ENCODE measurements around the gene CDH13.

The CDH13 gene

GRCh38 chr16:83070416-83071209 lies 443.8 kb downstream of the CDH13 start:
- CTCF ChIA-PET: no interaction called here

GRCh38 chr16:83075956-83076355 lies 449.2 kb downstream of the CDH13 start:
- CTCF ChIA-PET: interaction anchor here (1.1 kb wide), 1 partner anchor 14 kb away, joined by 3 read pairs; no protein-coding TSS in a partner anchor
- TF ChIP-seq CTCF (IDR thresholded peaks at IDR 0.05; ENCODE audit: control extremely low read depth, extremely low read depth, low read depth, missing control alignments): no peak
- DNase-seq (ENCODE audit: extremely low spot score): no peak
- POLR2A ChIA-PET: no interaction called here

More at GRCh38 chr16:83070416-83071209, 443.8 kb downstream of the CDH13 start:
- DNase-seq (ENCODE audit: extremely low spot score): no peak
- no peak for TF ChIP-seq CTCF (IDR thresholded peaks at IDR 0.05; ENCODE audit: control extremely low read depth, extremely low read depth, low read depth, missing control alignments)
- POLR2A ChIA-PET: no interaction called here

- POLR2A ChIA-PET: no interaction called here
- no peak for DNase-seq (ENCODE audit: extremely low spot score)
- TF ChIP-seq CTCF (IDR thresholded peaks at IDR 0.05; ENCODE audit: control extremely low read depth, extremely low read depth, low read depth, missing control alignments): no peak
- CTCF ChIA-PET: interaction anchor here (0.8 to 1.1 kb wide), 2 partner anchors 9 to 126 kb away, joined by 3 read pairs; no protein-coding TSS in a partner anchor
These were observed 456.6 kb downstream of the CDH13 start for GRCh38 chr16:83083361-83083760.

- no peak for DNase-seq (ENCODE audit: extremely low spot score)
- POLR2A ChIA-PET: no interaction called here
- TF ChIP-seq CTCF (IDR thresholded peaks at IDR 0.05; ENCODE audit: control extremely low read depth, extremely low read depth, low read depth, missing control alignments): no peak
These were observed 458.9 kb downstream of the CDH13 start for GRCh38 chr16:83085660-83086059.

GRCh38 chr16:83095941-83096692 lies 469.3 kb downstream of the CDH13 start:
- POLR2A ChIA-PET: no interaction called here
- TF ChIP-seq CTCF (IDR thresholded peaks at IDR 0.05; ENCODE audit: control extremely low read depth, extremely low read depth, low read depth, missing control alignments): no peak
- CTCF ChIA-PET: no interaction called here
- no peak for DNase-seq (ENCODE audit: extremely low spot score)

More at GRCh38 chr16:83085660-83086059, 458.9 kb downstream of the CDH13 start:
- CTCF ChIA-PET: interaction anchor here (1.2 kb wide), 1 partner anchor 17 kb away, joined by 3 read pairs; no protein-coding TSS in a partner anchor

GRCh38 chr16:83098536-83098935 lies 471.8 kb downstream of the CDH13 start:
- DNase-seq (ENCODE audit: extremely low spot score): no peak
- ChIA-PET CTCF (no interaction called here), POLR2A (no interaction called here)
- no peak for TF ChIP-seq CTCF (IDR thresholded peaks at IDR 0.05; ENCODE audit: control extremely low read depth, extremely low read depth, low read depth, missing control alignments)

Measured in GM10248 (cell line).